ENCODE measurements around the gene FBXO9.

GRCh38 chr6:53101006-53101405, 35.8 kb downstream of the FBXO9 start:
- no peak for TF ChIP-seq CTCF (IDR thresholded peaks at IDR 0.05)
- TF ChIP-seq POLR2AphosphoS5 (IDR thresholded peaks at IDR 0.05; ENCODE audit: insufficient read depth in 1 of 2, low read depth in 1 of 2): no peak
